HL-60 (cell line): Measurements from ENCODE around the gene BICDL2.

Experiments
- GABPA ChIP-seq: IDR thresholded peaks from 2 replicates; pipeline ENCODE4 v1.6.1; 2012; ENCODE audit warnings: low read depth
- POLR2AphosphoS5 ChIP-seq: IDR thresholded peaks from 2 replicates; pipeline ENCODE4 v1.6.1; 2012; ENCODE audit warnings: low read depth
- TF ChIP-seq, protein P1 (sequence below): IDR thresholded peaks from one replicate; pipeline ENCODE4 v1.5.1; 2011; ENCODE audit warnings: low read length, control low read depth, inconsistent platforms; ENCODE audit not compliant: insufficient read depth
- TF ChIP-seq, protein P2 (sequence below): IDR thresholded peaks from 2 replicates; pipeline ENCODE4 v1.6.1; 2012; ENCODE audit warnings: low read depth; ENCODE audit not compliant: insufficient replicate concordance

DNA sequence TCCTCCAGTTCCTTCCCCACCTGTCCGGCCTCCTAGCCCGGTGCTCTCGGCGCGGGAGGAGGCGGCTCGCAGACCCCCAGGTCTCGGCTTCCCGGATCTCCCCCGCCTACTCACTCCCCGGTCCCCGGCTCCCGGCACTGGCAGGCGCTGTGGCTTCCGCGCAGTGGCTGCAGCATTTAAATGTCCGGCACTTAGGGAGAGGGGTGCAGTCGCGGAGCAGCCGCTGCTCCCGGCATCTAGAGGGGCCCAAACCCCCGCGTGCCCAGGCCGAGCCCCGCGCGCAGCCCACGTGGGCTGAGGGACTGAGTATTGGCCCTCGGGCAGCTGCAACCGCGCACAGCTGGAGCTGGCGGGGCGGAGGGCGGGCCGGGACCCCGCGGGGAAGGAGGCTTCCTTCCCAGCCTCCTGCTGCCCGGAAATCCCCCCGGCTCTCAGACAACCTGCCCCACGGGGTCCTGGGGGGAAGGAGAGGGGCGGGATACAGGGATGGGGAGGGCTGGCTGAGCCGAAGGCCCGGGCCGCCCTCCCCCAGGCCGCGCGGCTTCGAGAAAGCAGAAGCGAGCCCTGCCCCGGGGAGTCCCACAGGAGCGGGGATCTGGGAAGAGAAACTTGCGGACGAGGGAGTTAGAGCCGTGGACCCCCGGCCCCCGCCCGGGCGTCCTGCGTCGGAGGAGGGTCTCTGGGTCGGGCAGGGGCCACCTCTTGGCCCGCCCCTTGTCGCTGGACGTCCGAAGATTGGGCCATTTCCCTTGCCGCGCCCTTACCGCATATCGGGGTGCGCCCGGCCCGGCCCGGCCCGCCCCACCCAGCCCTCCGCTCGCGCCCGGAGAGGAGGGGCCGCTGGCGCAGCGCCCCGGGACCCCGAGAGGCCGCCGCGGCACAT, 9.3 kb upstream of the BICDL2 start, which contains the start of gene MMP25:
- TF ChIP-seq, protein P1, sequence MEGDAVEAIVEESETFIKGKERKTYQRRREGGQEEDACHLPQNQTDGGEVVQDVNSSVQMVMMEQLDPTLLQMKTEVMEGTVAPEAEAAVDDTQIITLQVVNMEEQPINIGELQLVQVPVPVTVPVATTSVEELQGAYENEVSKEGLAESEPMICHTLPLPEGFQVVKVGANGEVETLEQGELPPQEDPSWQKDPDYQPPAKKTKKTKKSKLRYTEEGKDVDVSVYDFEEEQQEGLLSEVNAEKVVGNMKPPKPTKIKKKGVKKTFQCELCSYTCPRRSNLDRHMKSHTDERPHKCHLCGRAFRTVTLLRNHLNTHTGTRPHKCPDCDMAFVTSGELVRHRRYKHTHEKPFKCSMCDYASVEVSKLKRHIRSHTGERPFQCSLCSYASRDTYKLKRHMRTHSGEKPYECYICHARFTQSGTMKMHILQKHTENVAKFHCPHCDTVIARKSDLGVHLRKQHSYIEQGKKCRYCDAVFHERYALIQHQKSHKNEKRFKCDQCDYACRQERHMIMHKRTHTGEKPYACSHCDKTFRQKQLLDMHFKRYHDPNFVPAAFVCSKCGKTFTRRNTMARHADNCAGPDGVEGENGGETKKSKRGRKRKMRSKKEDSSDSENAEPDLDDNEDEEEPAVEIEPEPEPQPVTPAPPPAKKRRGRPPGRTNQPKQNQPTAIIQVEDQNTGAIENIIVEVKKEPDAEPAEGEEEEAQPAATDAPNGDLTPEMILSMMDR: no peak
- TF ChIP-seq POLR2AphosphoS5 (no peak), GABPA (no peak)
- TF ChIP-seq, protein P2, sequence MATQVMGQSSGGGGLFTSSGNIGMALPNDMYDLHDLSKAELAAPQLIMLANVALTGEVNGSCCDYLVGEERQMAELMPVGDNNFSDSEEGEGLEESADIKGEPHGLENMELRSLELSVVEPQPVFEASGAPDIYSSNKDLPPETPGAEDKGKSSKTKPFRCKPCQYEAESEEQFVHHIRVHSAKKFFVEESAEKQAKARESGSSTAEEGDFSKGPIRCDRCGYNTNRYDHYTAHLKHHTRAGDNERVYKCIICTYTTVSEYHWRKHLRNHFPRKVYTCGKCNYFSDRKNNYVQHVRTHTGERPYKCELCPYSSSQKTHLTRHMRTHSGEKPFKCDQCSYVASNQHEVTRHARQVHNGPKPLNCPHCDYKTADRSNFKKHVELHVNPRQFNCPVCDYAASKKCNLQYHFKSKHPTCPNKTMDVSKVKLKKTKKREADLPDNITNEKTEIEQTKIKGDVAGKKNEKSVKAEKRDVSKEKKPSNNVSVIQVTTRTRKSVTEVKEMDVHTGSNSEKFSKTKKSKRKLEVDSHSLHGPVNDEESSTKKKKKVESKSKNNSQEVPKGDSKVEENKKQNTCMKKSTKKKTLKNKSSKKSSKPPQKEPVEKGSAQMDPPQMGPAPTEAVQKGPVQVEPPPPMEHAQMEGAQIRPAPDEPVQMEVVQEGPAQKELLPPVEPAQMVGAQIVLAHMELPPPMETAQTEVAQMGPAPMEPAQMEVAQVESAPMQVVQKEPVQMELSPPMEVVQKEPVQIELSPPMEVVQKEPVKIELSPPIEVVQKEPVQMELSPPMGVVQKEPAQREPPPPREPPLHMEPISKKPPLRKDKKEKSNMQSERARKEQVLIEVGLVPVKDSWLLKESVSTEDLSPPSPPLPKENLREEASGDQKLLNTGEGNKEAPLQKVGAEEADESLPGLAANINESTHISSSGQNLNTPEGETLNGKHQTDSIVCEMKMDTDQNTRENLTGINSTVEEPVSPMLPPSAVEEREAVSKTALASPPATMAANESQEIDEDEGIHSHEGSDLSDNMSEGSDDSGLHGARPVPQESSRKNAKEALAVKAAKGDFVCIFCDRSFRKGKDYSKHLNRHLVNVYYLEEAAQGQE: no peak
